NOMO-1 treated with dmso at 0.1 percent for 144 hours (cell line): ENCODE data around the gene SMOC1.

Experiments used
- DNase-seq: peaks from one replicate; lab custom pipeline; 2025; ENCODE audit not compliant: unreplicated experiment; lab: John Stamatoyannopoulos, UW

SMOC1 gene

GRCh38 chr14:69973846-69974245, 94.6 kb downstream of the SMOC1 start:
- DNase-seq = no peak

GRCh38 chr14:69979882-69980281, 100.7 kb downstream of the SMOC1 start:
- DNase-seq = no peak

- DNase-seq = no peak
These were observed 101.5 kb downstream of the SMOC1 start for GRCh38 chr14:69980457-69981425.

- no peak for DNase-seq
These were observed 103.1 kb downstream of the SMOC1 start for GRCh38 chr14:69982220-69982839.

- no peak for DNase-seq
These were observed 103.7 kb downstream of the SMOC1 start for GRCh38 chr14:69982886-69983285.

DNA sequence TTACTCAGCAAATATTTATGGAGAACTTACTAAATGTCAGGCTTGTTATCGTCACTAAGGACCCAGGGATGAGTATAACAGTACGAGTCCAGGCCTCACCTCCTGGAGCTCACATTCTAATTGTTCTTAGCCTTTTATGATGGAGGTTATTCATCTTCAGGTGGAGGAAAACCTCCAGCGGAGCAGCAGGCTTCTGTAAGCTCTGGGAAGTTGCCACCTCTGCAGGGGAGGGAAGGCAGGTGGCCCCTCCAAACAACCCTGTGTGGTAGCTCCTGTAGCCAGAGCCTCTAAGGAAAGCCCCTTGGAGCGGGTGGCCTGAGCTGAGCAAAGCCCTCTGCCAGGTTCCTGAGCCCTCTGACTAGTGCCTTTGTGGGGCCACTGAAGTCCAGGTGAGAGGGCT, 104.1 kb downstream of the SMOC1 start:
- no peak for DNase-seq

- DNase-seq = no peak
These were observed 106.2 kb downstream of the SMOC1 start for GRCh38 chr14:69985463-69985862.

DNA sequence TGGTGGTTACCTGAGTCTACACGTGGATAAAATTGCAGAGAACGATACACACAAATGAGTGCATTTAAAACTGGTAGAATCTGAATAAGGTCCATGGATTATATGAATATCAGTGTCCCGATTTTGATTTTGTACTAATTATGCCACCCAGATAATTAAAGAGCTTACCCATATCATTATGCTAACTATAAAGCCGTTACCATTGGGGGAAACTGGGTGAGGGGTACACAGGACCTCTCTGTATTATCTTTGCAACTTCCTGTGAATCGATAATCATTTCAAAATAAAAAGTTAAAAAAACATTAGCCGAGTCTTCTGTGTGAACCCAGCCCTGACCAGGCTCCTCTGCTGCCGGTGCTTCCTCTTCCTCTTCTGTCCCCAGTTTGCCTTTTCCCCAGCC, 107.1 kb downstream of the SMOC1 start:
- DNase-seq = no peak

- no peak for DNase-seq
These were observed 108.3 kb downstream of the SMOC1 start for GRCh38 chr14:69987406-69988121.

DNA sequence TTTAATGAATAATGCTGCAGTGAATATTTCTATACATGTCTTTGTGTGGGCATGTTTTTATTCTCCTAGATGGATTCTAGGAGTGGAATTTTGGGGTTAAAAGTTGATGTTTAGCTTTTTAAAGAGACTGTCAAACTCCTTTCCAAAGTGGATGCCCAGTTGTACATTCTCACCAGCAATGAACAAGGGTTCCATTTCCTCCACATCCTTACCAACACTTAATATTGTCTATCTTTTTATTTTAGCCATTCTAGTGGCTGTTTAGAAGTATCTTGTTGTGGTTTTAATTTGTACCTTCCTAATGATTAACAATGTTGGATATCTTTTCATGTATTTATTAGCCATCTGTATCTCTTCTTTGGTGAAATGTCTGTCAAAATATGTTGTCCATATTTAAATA, 109.8 kb downstream of the SMOC1 start:
- no peak for DNase-seq

DNA sequence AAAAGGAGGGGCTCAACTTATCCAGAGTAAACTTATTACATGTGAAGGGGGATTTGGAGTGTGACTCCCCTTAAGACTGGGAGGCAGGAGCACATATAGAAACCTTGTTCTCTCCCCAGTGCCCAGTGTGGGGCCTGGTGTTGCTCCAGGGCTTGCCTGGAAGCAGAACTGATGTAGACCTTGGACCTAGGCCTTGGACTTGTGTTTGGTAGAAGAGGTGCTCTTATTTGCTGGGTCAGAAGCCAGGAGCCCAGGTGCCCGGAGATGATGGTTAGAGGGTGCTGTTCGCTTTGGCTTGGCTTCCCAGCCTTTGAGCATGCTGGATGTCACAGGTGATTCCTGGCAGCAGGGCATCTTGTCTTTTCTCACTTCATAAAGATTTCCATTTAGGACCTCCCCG, 110.4 kb downstream of the SMOC1 start:
- DNase-seq = no peak

GRCh38 chr14:69990323-69990722, 111.1 kb downstream of the SMOC1 start:
- no peak for DNase-seq

DNA sequence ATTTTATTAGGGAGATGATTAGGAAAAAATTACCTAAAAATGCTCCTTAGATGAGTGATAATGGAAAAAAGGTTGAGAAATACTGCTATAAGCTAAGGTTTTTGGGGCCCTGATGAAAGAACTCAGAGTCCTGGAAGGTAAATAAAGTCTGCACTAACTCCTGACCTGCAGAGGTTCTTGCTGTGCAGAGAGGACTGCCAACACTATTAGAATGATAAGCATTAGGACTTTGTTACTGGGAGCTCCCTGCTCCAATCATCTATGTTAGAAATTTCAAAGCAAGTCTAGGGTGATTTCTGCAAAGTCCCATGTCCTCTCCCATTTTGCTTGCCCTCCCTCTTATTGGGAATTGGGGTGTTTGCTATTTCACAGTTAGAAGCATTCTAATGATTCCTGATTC, 112.2 kb downstream of the SMOC1 start:
- no peak for DNase-seq

- no peak for DNase-seq
These were observed 113.3 kb downstream of the SMOC1 start for GRCh38 chr14:69992564-69992963.

- DNase-seq = no peak
These were observed 114.1 kb downstream of the SMOC1 start for GRCh38 chr14:69993326-69993725.

- no peak for DNase-seq
These were observed 114.8 kb downstream of the SMOC1 start for GRCh38 chr14:69994002-69994401.

DNA sequence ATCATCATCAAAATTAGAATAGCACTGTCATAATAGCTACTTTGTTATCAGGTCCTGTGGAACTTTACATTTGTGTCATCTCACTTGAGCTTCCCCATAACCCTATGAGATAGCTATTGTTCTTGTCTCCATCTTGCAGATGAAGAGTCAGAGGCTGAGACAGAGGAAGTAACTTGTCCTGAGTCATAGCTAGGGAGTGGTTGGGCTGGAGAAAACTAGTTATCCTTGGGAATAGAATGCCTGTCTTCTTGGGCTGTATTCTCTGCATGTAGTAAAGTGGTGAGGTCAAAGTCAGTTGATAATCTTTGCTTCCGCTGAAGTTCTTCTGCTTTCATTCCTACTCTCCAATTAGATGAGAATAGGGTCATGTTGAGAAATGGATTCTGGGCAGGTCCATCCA, 117.0 kb downstream of the SMOC1 start:
- no peak for DNase-seq

GRCh38 chr14:69997849-69998248, 118.6 kb downstream of the SMOC1 start:
- DNase-seq = no peak

DNA sequence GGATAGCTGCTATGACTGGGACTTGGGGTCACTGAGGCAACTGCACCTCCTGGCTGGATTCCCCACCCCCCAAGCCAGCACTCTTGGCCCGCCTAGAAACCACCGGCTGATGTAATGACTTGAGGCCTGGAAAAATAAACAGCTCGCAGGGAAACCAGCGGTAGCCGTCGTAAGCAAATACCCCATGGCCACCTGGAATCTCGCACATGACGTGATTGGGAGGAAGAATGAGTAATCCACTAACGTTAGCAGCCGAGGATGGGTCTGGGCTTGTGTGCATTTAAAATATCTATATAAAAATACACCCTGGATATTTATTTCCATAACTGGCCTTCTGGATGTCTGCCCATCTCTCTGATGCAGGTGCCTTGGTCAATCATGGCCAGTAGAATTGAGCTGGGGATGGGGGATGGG, 120.1 kb downstream of the SMOC1 start:
- DNase-seq = no peak

GRCh38 chr14:70000601-70001000, 121.4 kb downstream of the SMOC1 start:
- no peak for DNase-seq

- no peak for DNase-seq
These were observed 123.6 kb downstream of the SMOC1 start for GRCh38 chr14:70002589-70003346.
